ENCODE data around the gene KRTAP21-3.

GRCh38 chr21:30733026-30733425 lies 14.4 kb upstream of the KRTAP21-3 start:
- TF ChIP-seq CTCF (IDR thresholded peaks at IDR 0.05) (no peak), RAD21 (conservative IDR thresholded peaks at IDR 0.05 in 1 of 2, IDR thresholded peaks at IDR 0.05 in 1 of 2) (no peak), ESRRA (IDR thresholded peaks at IDR 0.05; ENCODE audit: borderline replicate concordance, low read length) (no peak), FOSB (CRISPR knock-in tag; IDR thresholded peaks at IDR 0.05) (no peak), REST (IDR thresholded peaks at IDR 0.05) (no peak), E2F6 (IDR thresholded peaks at IDR 0.05; ENCODE audit: borderline replicate concordance, low read depth) (no peak), ELK1 (IDR thresholded peaks at IDR 0.05; ENCODE audit: low read depth, low read length) (no peak), BHLHE40 (IDR thresholded peaks at IDR 0.05; ENCODE audit: low read depth, low read length) (no peak), EP300 (IDR thresholded peaks at IDR 0.05) (no peak)

All from A549 (cell line).